Parathyroid adenoma (tissue), 2 donors: ENCODE results near the gene CTCFL.

ENCODE experiments used
- H2AFZ ChIP-seq: fragments of 300-600 bp; sonication (generic); one replicate; pipeline ENCODE4 v1.7.0; 2017; ENCODE audit warnings: antibody characterized with exemption, mild to moderate bottlenecking
- H3K27ac ChIP-seq: fragments of 300-600 bp; sonication (generic); one replicate; pipeline ENCODE4 v1.7.0; 2017
- H3K27me3 ChIP-seq: fragments of 300-600 bp; sonication (generic); one replicate; pipeline ENCODE4 v1.7.0; 2017; ENCODE audit warnings: low read length; ENCODE audit not compliant: control insufficient read depth, insufficient read depth
- H3K36me3 ChIP-seq: fragments of 300-600 bp; sonication (generic); one replicate; pipeline ENCODE4 v1.7.0; 2017; ENCODE audit warnings: low read length; ENCODE audit not compliant: control insufficient read depth, insufficient read depth
- H3K4me1 ChIP-seq: fragments of 300-600 bp; sonication (generic); one replicate; pipeline ENCODE4 v1.7.0; 2017; ENCODE audit warnings: control low read depth
- H3K4me2 ChIP-seq: fragments of 300-600 bp; sonication (generic); one replicate; pipeline ENCODE4 v1.7.0; 2017; ENCODE audit warnings: low read length
- H3K4me3 ChIP-seq: fragments of 300-600 bp; sonication (generic); one replicate; pipeline ENCODE4 v1.7.0; 2017; ENCODE audit warnings: low read depth, low read length
- H3K79me2 ChIP-seq: fragments of 300-600 bp; sonication (generic); one replicate; pipeline ENCODE4 v1.7.0; 2017; ENCODE audit warnings: control low read depth
- H3K9ac ChIP-seq: fragments of 300-600 bp; sonication (generic); one replicate; pipeline ENCODE4 v1.7.0; 2017; ENCODE audit warnings: mild to moderate bottlenecking
- H3K9me3 ChIP-seq: fragments of 300-600 bp; sonication (generic); one replicate; pipeline ENCODE4 v1.7.0; 2017; ENCODE audit warnings: low read length; ENCODE audit not compliant: control insufficient read depth
- TF ChIP-seq, protein P1 (sequence below): fragments of 300-600 bp; sonication (generic); IDR thresholded peaks from one replicate; pipeline ENCODE4 v1.7.0; 2017; ENCODE audit warnings: antibody characterized with exemption, mild to moderate bottlenecking
- donor health status: primary hyperparathyroidism.

CTCFL gene

GRCh38 chr20:57465486-57465885 lies 59.5 kb downstream of the CTCFL start:
- no peaks in the 10 kb centered on the region for H3K27me3 ChIP-seq
- H3K4me3 ChIP-seq, result no peak overlapping the region
- no peaks in the 10 kb centered on the region for H3K9me3 ChIP-seq
- no peak overlapping the region for H3K4me2 ChIP-seq
- H3K4me1 ChIP-seq, result no peaks in the 10 kb centered on the region
- TF ChIP-seq, protein P1, sequence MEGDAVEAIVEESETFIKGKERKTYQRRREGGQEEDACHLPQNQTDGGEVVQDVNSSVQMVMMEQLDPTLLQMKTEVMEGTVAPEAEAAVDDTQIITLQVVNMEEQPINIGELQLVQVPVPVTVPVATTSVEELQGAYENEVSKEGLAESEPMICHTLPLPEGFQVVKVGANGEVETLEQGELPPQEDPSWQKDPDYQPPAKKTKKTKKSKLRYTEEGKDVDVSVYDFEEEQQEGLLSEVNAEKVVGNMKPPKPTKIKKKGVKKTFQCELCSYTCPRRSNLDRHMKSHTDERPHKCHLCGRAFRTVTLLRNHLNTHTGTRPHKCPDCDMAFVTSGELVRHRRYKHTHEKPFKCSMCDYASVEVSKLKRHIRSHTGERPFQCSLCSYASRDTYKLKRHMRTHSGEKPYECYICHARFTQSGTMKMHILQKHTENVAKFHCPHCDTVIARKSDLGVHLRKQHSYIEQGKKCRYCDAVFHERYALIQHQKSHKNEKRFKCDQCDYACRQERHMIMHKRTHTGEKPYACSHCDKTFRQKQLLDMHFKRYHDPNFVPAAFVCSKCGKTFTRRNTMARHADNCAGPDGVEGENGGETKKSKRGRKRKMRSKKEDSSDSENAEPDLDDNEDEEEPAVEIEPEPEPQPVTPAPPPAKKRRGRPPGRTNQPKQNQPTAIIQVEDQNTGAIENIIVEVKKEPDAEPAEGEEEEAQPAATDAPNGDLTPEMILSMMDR, result no peak
- H3K27ac ChIP-seq, result no peak overlapping the region
- no peaks in the 10 kb centered on the region for H3K36me3 ChIP-seq
- no peak overlapping the region for H3K9ac ChIP-seq
- no peak overlapping the region for H2AFZ ChIP-seq
- H3K79me2 ChIP-seq, result no peaks in the 10 kb centered on the region

DNA sequence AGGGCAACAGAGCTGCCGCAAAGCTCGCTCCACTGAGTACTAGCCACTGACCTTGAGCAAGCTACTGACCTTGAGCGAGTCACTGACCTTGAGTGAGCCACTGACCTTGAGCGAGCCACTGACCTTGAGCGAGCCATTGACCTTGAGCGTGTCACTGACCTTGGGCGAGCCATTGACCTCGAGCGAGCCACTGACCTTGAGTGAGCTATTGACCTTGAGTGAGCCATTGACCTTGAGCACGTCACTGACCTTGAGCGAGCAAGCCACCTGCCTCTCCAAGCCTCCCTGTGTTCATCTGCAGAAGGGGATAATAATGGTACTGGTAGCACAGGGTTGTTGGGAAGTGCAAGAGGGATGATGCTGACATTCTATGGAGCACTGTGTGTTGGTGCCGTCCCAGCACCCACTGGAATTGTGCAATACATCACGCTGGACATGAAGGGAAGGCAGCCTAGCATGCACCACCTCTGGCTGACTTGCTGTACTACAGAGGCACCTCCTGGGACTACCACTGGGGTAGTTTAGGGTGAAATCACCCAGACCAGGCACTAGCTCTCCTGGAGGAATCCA lies 60.2 kb downstream of the CTCFL start:
- H3K4me2 ChIP-seq, result no peak overlapping the region
- H3K27me3 ChIP-seq, result no peaks in the 10 kb centered on the region
- H3K27ac ChIP-seq, result no peak overlapping the region
- H3K4me3 ChIP-seq, result no peak overlapping the region
- H3K9me3 ChIP-seq, result no peaks in the 10 kb centered on the region
- H3K36me3 ChIP-seq, result no peaks in the 10 kb centered on the region
- TF ChIP-seq, protein P1, result no peak
- no peak overlapping the region for H2AFZ ChIP-seq
- no peak overlapping the region for H3K9ac ChIP-seq
- no peaks in the 10 kb centered on the region for H3K79me2 ChIP-seq
- H3K4me1 ChIP-seq, result no peaks in the 10 kb centered on the region

DNA sequence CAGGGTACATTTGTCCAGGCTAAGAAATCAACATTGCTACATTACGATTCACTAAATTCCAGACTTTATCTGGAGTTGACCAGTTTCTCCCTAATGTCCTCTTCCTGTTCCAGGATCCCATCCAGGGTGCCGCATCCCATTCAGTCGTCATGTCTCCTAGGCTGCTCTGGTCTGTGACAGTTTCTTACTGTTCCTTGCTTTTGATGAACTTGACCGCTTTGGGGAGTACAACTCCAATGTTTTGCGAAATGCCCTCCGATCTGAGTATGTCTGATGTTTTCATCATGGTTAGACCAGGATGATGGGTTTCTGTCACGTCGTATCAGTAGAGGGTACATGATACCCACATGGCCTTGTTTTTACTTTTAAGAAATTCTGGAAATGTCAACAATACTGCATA lies 62.2 kb downstream of the CTCFL start:
- H3K4me2 ChIP-seq, result no peak overlapping the region

GRCh38 chr20:57461726-57462125 lies 63.2 kb downstream of the CTCFL start:
- Histone ChIP-seq H3K27me3 (no peaks in the 10 kb centered on the region), H3K9ac (no peak overlapping the region), H3K27ac (no peak overlapping the region), H3K36me3 (no peaks in the 10 kb centered on the region), H2AFZ (no peak overlapping the region), H3K4me1 (no peaks in the 10 kb centered on the region), H3K4me2 (no peak overlapping the region), H3K4me3 (no peak overlapping the region), H3K9me3 (no peaks in the 10 kb centered on the region), H3K79me2 (no peaks in the 10 kb centered on the region)
- TF ChIP-seq, protein P1, result no peak

More for the DNA sequence above, 62.2 kb downstream of the CTCFL start:
- Histone ChIP-seq H3K36me3 (no peaks in the 10 kb centered on the region), H3K27ac (no peak overlapping the region), H3K79me2 (no peaks in the 10 kb centered on the region), H2AFZ (no peak overlapping the region), H3K4me3 (no peak overlapping the region), H3K27me3 (no peaks in the 10 kb centered on the region), H3K9ac (no peak overlapping the region), H3K9me3 (no peaks in the 10 kb centered on the region), H3K4me1 (no peaks in the 10 kb centered on the region)
- TF ChIP-seq, protein P1, result no peak

DNA sequence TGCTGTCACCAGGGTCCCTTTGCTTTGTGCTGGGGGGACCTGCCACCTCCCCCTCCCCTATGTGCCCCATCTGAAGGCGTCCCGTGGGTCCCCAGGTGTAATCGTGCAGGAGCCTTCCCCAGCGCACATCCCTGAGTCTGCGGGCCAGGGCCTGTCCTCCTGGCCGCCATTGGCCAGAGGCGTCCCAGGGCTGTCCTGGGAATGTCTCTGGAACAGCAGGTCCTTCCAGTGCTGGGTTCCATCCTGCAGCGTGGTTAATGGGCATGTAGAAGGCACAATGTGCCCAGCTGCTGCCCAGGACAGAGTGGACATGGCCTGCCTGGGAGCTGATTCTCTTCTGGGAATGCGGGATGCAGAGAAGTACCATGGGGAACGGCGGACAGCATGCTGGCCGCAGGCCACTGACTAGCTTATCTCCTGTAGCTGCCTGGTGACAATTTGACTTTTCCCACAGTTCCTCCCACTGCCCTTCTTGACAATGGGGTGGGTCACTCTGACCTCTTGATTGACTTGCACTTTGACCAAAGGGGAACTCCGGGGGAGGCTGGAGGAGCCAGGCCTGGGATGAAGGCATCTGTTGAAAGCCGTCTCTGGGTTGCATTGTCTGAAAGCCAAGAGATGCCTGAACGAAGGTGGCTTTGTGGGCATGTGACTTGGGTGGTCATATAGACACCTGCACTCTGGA lies 64.0 kb downstream of the CTCFL start:
- Histone ChIP-seq H3K79me2 (no peaks in the 10 kb centered on the region), H2AFZ (no peak overlapping the region), H3K9ac (no peak overlapping the region), H3K4me1 (no peaks in the 10 kb centered on the region), H3K27me3 (no peaks in the 10 kb centered on the region), H3K4me3 (no peak overlapping the region), H3K27ac (no peak overlapping the region), H3K36me3 (no peaks in the 10 kb centered on the region), H3K9me3 (no peaks in the 10 kb centered on the region), H3K4me2 (no peak overlapping the region)
- TF ChIP-seq, protein P1, result no peak
